Motor neuron (in vitro differentiated cells): ENCODE results near the gene SLC28A2. TPM values are rescaled to one million over a fixed set of nuclear protein-coding genes. Genes with fewer than 3 reads are reported as not detected.

Experiments used
- ATAC-seq, 8 experiments: fragments of 200-7000 bp; cut with Tn5 transposase; replicated peaks in 6 of 8; 2 replicates each; pipeline ENCODE4 v1.8.0; 2021; ENCODE audit warnings: mild to moderate bottlenecking in 8 of 8, moderate library complexity in 8 of 8
- H3K27ac ChIP-seq, 2 donors: fragments of 250-450 bp; sonication (Bioruptor Pico); 2 replicates each; pipeline ENCODE4 v1.9.0; 2021; ENCODE audit warnings: antibody characterized with exemption in 2 of 2, mild to moderate bottlenecking in 2 of 2, moderate library complexity in 1 of 2
- H3K4me1 ChIP-seq, 2 donors: fragments of 250-450 bp; sonication (Bioruptor Pico); replicated peaks in 1 of 2; 2 replicates each; pipeline ENCODE4 v1.6.1; 2021; ENCODE audit warnings: antibody characterized with exemption in 2 of 2, mild to moderate bottlenecking in 2 of 2, moderate library complexity in 1 of 2
- H3K4me3 ChIP-seq, 5 donors: fragments of 250-450 bp; sonication (Bioruptor Pico); 2 replicates each; pipeline ENCODE4 v1.9.0; 2021; ENCODE audit warnings: antibody characterized with exemption in 5 of 5, mild to moderate bottlenecking in 5 of 5, moderate library complexity in 4 of 5
- WGBS, 10 experiments: fragments of 450-650 bp; shearing (Covaris generic); methylation state at CpG; one replicate each; pipeline ENCODE4 v1.0.0; 2022; 5-methylcytosine and 5-hydroxymethylcytosine counted together
- in situ Hi-C, 9 experiments: fragments of 400-800 bp; cut with MboI; loops; one replicate each; pipeline ENCODE4 v1.15.0; 2021; ENCODE audit warnings: low sequenced_read_pairs in 9 of 9, low pct_unique_long_range_greater_than_20kb in 2 of 9; ENCODE audit not compliant: unreplicated experiment in 9 of 9
- total RNA-seq, 8 experiments: library from RNA; unstranded; fragments of 300-600 nt; gene quantifications; 2 replicates each; pipeline versions ENCODE4 v1.2.3 to v1.2.4, GENCODE V29; 2022

SLC28A2 gene
- 1 to 10 TPM in 1 of 8 experiments, under 1 TPM in 7; 0.04 to 1.5 (median 0.44) TPM for total RNA-seq

- ATAC-seq, result no peak
- H3K27ac ChIP-seq, result no peak within 1 kb of the TSS
- no peak within 1 kb of the TSS for H3K4me3 ChIP-seq
- 60 to 90% (median 83%) methylated on average over 1 to 4 of the region's 15 CpGs; no CpG with 5 or more reads in 5 of the 10 experiments for WGBS, 10 experiments
- in situ Hi-C loops, result no loop called here
- no peaks in the 10 kb centered on the region for H3K4me1 ChIP-seq
These were observed at the start of gene SLC28A2 for GRCh38 chr15:45251888-45252287. SLC28A2 (plus strand) TSS chr15:45252234; CDS start chr15:45253216, 982 bp downstream.

- H3K4me1 ChIP-seq, result no peaks in the 10 kb centered on the region
- H3K4me3 ChIP-seq, result no peak overlapping the region
- H3K27ac ChIP-seq, result no peak overlapping the region
- in situ Hi-C loops, result loop anchor here in 2 of 9 experiments (25.0 kb wide), 1 partner anchor 184 kb away; the partner anchor contains the start of gene GATM (in 2 of the 2)
- WGBS, 10 experiments, result 28 to 100% (median 83%) methylated on average over 1 to 4 of the region's 4 CpGs
- no peak for ATAC-seq
These were observed 48.9 kb upstream of the SLC28A2 start for GRCh38 chr15:45203182-45203581.

- peak in 3 of 8 experiments; percentile 6 to 10 (median 8) for ATAC-seq
- 0 to 17% (median 0%) methylated on average over 1 to 2 of the region's 2 CpGs; no CpG with 5 or more reads in 6 of the 10 experiments for WGBS, 10 experiments
These were observed 46.8 kb upstream of the SLC28A2 start for GRCh38 chr15:45205192-45205591.

GRCh38 chr15:45212493-45212892, 39.5 kb upstream of the SLC28A2 start:
- no peaks in the 10 kb centered on the region for H3K4me1 ChIP-seq
- H3K4me3 ChIP-seq, result no peak overlapping the region
- no peak overlapping the region for H3K27ac ChIP-seq
- in situ Hi-C loops, result loop anchor here in 2 of 9 experiments (25.0 kb wide), 1 partner anchor 175 kb away; the partner anchor contains the start of gene GATM (in 2 of the 2)
- ATAC-seq, result no peak
- 33 to 100% (median 83%) methylated on average over 1 of the region's 1 CpG; no CpG with 5 or more reads in 6 of the 10 experiments for WGBS, 10 experiments

More at GRCh38 chr15:45205192-45205591, 46.8 kb upstream of the SLC28A2 start:
- in situ Hi-C loops, result loop anchor here in 2 of 9 experiments (25.0 kb wide), 1 partner anchor 182 kb away; the partner anchor contains the start of gene GATM (in 2 of the 2)
- Histone ChIP-seq H3K27ac (no peak overlapping the region), H3K4me3 (no peak overlapping the region), H3K4me1 (no peaks in the 10 kb centered on the region)

- Histone ChIP-seq H3K27ac (no peak overlapping the region), H3K4me1 (no peaks in the 10 kb centered on the region), H3K4me3 (no peak overlapping the region)
- whole genome bisulfite sequencing, 10 experiments, result 47 to 100% (median 58%) methylated on average over 2 of the region's 2 CpGs; no CpG with 5 or more reads in 5 of the 10 experiments
- no peak for ATAC-seq
- in situ Hi-C loops, result loop anchor here in 2 of 9 experiments (25.0 kb wide), 1 partner anchor 166 kb away; the partner anchor contains the start of gene GATM (in 2 of the 2)
These were observed 30.9 kb upstream of the SLC28A2 start for GRCh38 chr15:45221053-45221599.

- no peak overlapping the region for H3K4me3 ChIP-seq
- in situ Hi-C loops, result loop anchor here in 2 of 9 experiments (25.0 kb wide), 1 partner anchor 165 kb away; the partner anchor contains the start of gene GATM (in 2 of the 2)
- H3K27ac ChIP-seq, result no peak overlapping the region
- WGBS, 10 experiments, result 15 to 100% (median 82%) methylated on average over 1 to 4 of the region's 4 CpGs; no CpG with 5 or more reads in 1 of the 10 experiments
- H3K4me1 ChIP-seq, result no peaks in the 10 kb centered on the region
- no peak for ATAC-seq
These were observed 30.1 kb upstream of the SLC28A2 start for GRCh38 chr15:45221967-45222366.

GRCh38 chr15:45224621-45225217, 27.3 kb upstream of the SLC28A2 start:
- no peak overlapping the region for H3K4me3 ChIP-seq
- 14 to 77% (median 48%) methylated on average over 1 to 4 of the region's 5 CpGs; no CpG with 5 or more reads in 2 of the 10 experiments for WGBS, 10 experiments
- in situ Hi-C loops, result loop anchor here in 2 of 9 experiments (25.0 kb wide), 1 partner anchor 163 kb away; the partner anchor contains the start of gene GATM (in 2 of the 2)
- no peak for ATAC-seq
- H3K4me1 ChIP-seq, result no peaks in the 10 kb centered on the region
- H3K27ac ChIP-seq, result no peak overlapping the region

- 7 to 92% (median 56%) methylated on average over 3 to 7 of the region's 11 CpGs; no CpG with 5 or more reads in 2 of the 10 experiments for WGBS, 10 experiments
- in situ Hi-C loops, result no loop called here
- Histone ChIP-seq H3K4me1 (no peaks in the 10 kb centered on the region), H3K27ac (no peak overlapping the region), H3K4me3 (no peak overlapping the region)
- ATAC-seq, result no peak
These were observed 26.3 kb upstream of the SLC28A2 start for GRCh38 chr15:45225506-45226273.

GRCh38 chr15:45228931-45229330, 23.1 kb upstream of the SLC28A2 start:
- Histone ChIP-seq H3K4me3 (no peak overlapping the region), H3K27ac (no peak overlapping the region), H3K4me1 (no peaks in the 10 kb centered on the region)
- 20 to 88% (median 58%) methylated on average over 1 to 4 of the region's 5 CpGs; no CpG with 5 or more reads in 2 of the 10 experiments for WGBS, 10 experiments
- in situ Hi-C loops, result no loop called here
- no peak for ATAC-seq

GRCh38 chr15:45230245-45230965, 21.6 kb upstream of the SLC28A2 start:
- Histone ChIP-seq H3K4me3 (no peak overlapping the region), H3K27ac (no peak overlapping the region), H3K4me1 (no peaks in the 10 kb centered on the region)
- in situ Hi-C loops, result no loop called here
- no peak for ATAC-seq
- 0% methylated on average over 1 of the region's 1 CpG; no CpG with 5 or more reads in 6 of the 10 experiments for WGBS, 10 experiments

- Histone ChIP-seq H3K4me1 (no peaks in the 10 kb centered on the region), H3K27ac (no peak overlapping the region), H3K4me3 (no peak overlapping the region)
- ATAC-seq, result no peak
- WGBS, 10 experiments, result 0 to 100% (median 30%) methylated on average over 1 to 3 of the region's 3 CpGs
- in situ Hi-C loops, result no loop called here
These were observed 20.9 kb upstream of the SLC28A2 start for GRCh38 chr15:45231132-45231531.

- Histone ChIP-seq H3K4me1 (no peaks in the 10 kb centered on the region), H3K4me3 (no peak overlapping the region), H3K27ac (no peak overlapping the region)
- in situ Hi-C loops, result no loop called here
- no peak for ATAC-seq
- WGBS, 10 experiments, result 17 to 97% (median 84%) methylated on average over 2 to 4 of the region's 4 CpGs
These were observed 20.0 kb upstream of the SLC28A2 start for GRCh38 chr15:45231864-45232562.
